Fibroblast of pulmonary artery (primary cell): ENCODE measurements around the gene CIART.

Experiments
- DNase-seq: peaks from one replicate; pipeline ENCODE4 v3.0.0-alpha.2; 2010; ENCODE audit warnings: low read depth
- H3K4me3 ChIP-seq: replicated peaks from 2 replicates; pipeline ENCODE4 v1.5.1; 2011; ENCODE audit warnings: low read depth, mild to moderate bottlenecking, control low read depth, low read length, moderate library complexity
- CTCF ChIP-seq: IDR thresholded peaks from 2 replicates; pipeline ENCODE4 v1.5.1; 2011; ENCODE audit warnings: mild to moderate bottlenecking, control low read depth, low read length, inconsistent platforms; ENCODE audit errors: missing control alignments

CIART gene

GRCh38 chr1:150262388-150263320 is 19.7 kb upstream of the CIART start:
- TF ChIP-seq CTCF = no peak
- no peak for DNase-seq
- no peak overlapping the region for H3K4me3 ChIP-seq

- DNase-seq = no peak
- no peak overlapping the region for H3K4me3 ChIP-seq
- TF ChIP-seq CTCF = no peak
Observed at GRCh38 chr1:150263549-150263948, 18.8 kb upstream of the CIART start.

- no peak for DNase-seq
- H3K4me3 ChIP-seq = peak overlapping the region; percentile 83
- TF ChIP-seq CTCF = no peak
Observed at GRCh38 chr1:150267896-150268295, 14.5 kb upstream of the CIART start.

GRCh38 chr1:150268340-150268704 is 14.0 kb upstream of the CIART start:
- DNase-seq = peak; percentile 39
- no peak for TF ChIP-seq CTCF
- H3K4me3 ChIP-seq = peak overlapping the region; percentile 83

- peak; percentile 97 for DNase-seq
- peak within 1 kb of the TSS; percentile 83 for H3K4me3 ChIP-seq
- TF ChIP-seq CTCF = no peak
Observed at GRCh38 chr1:150268705-150269403, 13.5 kb upstream of the CIART start, which contains the start of gene APH1A. TSS of gene APH1A (minus strand) at chr1:150269016. CDS start at chr1:150268810, 206 bp downstream.

- no peak for TF ChIP-seq CTCF
- peak overlapping the region; percentile 83 for H3K4me3 ChIP-seq
Observed at GRCh38 chr1:150269451-150269850, 12.9 kb upstream of the CIART start.

More at GRCh38 chr1:150269451-150269850, 12.9 kb upstream of the CIART start:
- DNase-seq = no peak
